Lung (tissue), 12 donors: Measurements from ENCODE around the gene CDHR1. TPM values are rescaled to one million over a fixed set of nuclear protein-coding genes. Genes with fewer than 3 reads are reported as not detected.

Source experiments
- ATAC-seq: fragments of 200-7000 bp; cut with Tn5 transposase; one replicate; pipeline ENCODE4 v1.9.1; 2020; ENCODE audit warnings: moderate number of reproducible peaks; ENCODE audit not compliant: insufficient read depth, low FRiP score
- DNase-seq, 3 donors: peaks; one replicate each; pipeline ENCODE4 v3.0.0-alpha.2; 2013 to 2017
- H3K27ac ChIP-seq, 2 donors: one replicate each; pipeline ENCODE4 v1.5.1; 2013; ENCODE audit warnings: mild to moderate bottlenecking in 2 of 2, moderate library complexity in 2 of 2, control low read depth in 1 of 2, inconsistent platforms in 1 of 2, low read depth in 1 of 2, low read length in 1 of 2
- H3K27me3 ChIP-seq, 3 donors: one replicate each; pipeline ENCODE4 v1.5.1; 2013; ENCODE audit warnings: low read length in 2 of 3; ENCODE audit not compliant: control insufficient read depth in 3 of 3, insufficient read depth in 3 of 3
- H3K36me3 ChIP-seq, 4 donors: one replicate each; pipeline ENCODE4 v1.5.1; 2013; ENCODE audit warnings: low read length in 4 of 4, mild to moderate bottlenecking in 1 of 4, moderate library complexity in 1 of 4; ENCODE audit not compliant: control insufficient read depth in 4 of 4, insufficient read depth in 4 of 4
- H3K4me1 ChIP-seq, 5 donors: one replicate each; pipeline ENCODE4 v1.5.1; 2013; ENCODE audit warnings: low read length in 5 of 5, mild to moderate bottlenecking in 2 of 5, moderate library complexity in 1 of 5; ENCODE audit not compliant: control insufficient read depth in 5 of 5, insufficient read depth in 5 of 5
- H3K4me3 ChIP-seq: one replicate; pipeline ENCODE4 v1.5.1; 2013; ENCODE audit warnings: mild to moderate bottlenecking, control low read depth, moderate library complexity
- H3K9ac ChIP-seq, 2 donors: one replicate each; pipeline ENCODE4 v1.5.1; 2013; ENCODE audit warnings: low read length in 2 of 2, control low read depth in 1 of 2; ENCODE audit not compliant: insufficient read depth in 1 of 2
- H3K9me3 ChIP-seq, 4 donors: one replicate each; pipeline ENCODE4 v1.5.1; 2013; ENCODE audit warnings: low read length in 3 of 4, mild to moderate bottlenecking in 1 of 4, moderate library complexity in 1 of 4; ENCODE audit not compliant: control insufficient read depth in 4 of 4, insufficient read depth in 3 of 4
- WGBS, 2 donors: extraction: QIAGEN DNeasy Blood & Tissue Kit; methylation state at CpG; one replicate each; pipeline ENCODE4 v1.1.7; 2013; 5-methylcytosine and 5-hydroxymethylcytosine counted together
- polyA plus RNA-seq, 2 donors: library from polyadenylated mRNA; stranded (reverse); fragments of 200-250 nt; gene quantifications; one replicate each; pipeline ENCODE4 v1.2.1, GENCODE V29; 2013
- total RNA-seq, 2 donors: library from RNA; depleted of rRNA in 1 of 2; stranded (reverse); fragments of >200 nt in 1 of 2; gene quantifications; one replicate each; pipeline ENCODE4 v1.2.1, GENCODE V29; 2014 to 2021
- TF ChIP-seq, protein P1 (sequence below): IDR thresholded peaks from 2 replicates; pipeline ENCODE4 v1.5.1; 2012; ENCODE audit warnings: mild to moderate bottlenecking; ENCODE audit errors: control extremely low read depth, extremely low read depth
- donor health status: control.
- donor health status: control.
- donor health status: Bipolar disorder and iron deficiency.
- donor health status: healthy.
- donor health status: DM: yes; HTN: yes; CAD: no.

CDHR1 gene
- total and polyA plus RNA-seq, 4 donors: 0.10 to 0.49 (median 0.32) TPM

DNA sequence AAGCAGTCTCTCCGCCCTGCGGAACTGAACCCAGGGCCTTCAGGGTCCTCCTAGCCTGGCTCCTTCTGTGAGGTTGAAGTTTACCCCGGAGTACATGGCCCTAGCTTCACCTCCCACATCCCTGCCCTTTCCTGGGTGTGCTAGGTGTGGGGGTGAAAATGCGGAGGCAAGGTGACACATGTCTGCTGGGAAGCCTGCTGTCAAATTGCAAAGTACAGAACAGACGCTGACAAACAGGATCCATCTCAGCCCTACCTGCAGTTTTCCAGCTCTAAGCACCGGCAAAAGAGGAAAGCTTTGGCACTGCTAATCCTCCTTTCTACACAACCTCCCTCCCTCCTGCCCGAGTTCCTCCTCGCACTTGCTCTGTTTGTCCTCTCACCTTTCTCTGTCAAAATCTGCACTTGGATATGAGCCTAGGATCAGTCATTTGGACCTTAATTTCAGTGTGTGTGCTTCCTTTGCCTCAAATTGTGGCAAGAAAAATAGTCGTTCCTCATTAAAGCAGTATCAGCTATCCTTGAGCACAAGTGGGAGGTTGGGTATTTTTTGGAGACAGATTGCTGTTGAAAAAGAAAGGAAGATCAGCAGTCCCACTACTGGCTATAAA is 35.2 kb upstream of the CDHR1 start:
- Histone ChIP-seq H3K4me3 (no peak overlapping the region), H3K27ac (no peak overlapping the region), H3K9ac (no peak overlapping the region), H3K27me3 (no peaks in the 10 kb centered on the region), H3K4me1 (peaks cover 0 to 2% (median 0%) of the 10 kb centered on the region in 5 donors), H3K36me3 (peaks cover 0 to 10% (median 2%) of the 10 kb centered on the region in 4 donors), H3K9me3 (peaks cover 0 to 3% (median 0%) of the 10 kb centered on the region in 4 donors)
- no peak for ATAC-seq
- DNase-seq: no peak
- 31 to 36% methylated on average over 9 of the region's 9 CpGs for WGBS, 2 donors
- TF ChIP-seq, protein P1, sequence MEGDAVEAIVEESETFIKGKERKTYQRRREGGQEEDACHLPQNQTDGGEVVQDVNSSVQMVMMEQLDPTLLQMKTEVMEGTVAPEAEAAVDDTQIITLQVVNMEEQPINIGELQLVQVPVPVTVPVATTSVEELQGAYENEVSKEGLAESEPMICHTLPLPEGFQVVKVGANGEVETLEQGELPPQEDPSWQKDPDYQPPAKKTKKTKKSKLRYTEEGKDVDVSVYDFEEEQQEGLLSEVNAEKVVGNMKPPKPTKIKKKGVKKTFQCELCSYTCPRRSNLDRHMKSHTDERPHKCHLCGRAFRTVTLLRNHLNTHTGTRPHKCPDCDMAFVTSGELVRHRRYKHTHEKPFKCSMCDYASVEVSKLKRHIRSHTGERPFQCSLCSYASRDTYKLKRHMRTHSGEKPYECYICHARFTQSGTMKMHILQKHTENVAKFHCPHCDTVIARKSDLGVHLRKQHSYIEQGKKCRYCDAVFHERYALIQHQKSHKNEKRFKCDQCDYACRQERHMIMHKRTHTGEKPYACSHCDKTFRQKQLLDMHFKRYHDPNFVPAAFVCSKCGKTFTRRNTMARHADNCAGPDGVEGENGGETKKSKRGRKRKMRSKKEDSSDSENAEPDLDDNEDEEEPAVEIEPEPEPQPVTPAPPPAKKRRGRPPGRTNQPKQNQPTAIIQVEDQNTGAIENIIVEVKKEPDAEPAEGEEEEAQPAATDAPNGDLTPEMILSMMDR: no peak

DNA sequence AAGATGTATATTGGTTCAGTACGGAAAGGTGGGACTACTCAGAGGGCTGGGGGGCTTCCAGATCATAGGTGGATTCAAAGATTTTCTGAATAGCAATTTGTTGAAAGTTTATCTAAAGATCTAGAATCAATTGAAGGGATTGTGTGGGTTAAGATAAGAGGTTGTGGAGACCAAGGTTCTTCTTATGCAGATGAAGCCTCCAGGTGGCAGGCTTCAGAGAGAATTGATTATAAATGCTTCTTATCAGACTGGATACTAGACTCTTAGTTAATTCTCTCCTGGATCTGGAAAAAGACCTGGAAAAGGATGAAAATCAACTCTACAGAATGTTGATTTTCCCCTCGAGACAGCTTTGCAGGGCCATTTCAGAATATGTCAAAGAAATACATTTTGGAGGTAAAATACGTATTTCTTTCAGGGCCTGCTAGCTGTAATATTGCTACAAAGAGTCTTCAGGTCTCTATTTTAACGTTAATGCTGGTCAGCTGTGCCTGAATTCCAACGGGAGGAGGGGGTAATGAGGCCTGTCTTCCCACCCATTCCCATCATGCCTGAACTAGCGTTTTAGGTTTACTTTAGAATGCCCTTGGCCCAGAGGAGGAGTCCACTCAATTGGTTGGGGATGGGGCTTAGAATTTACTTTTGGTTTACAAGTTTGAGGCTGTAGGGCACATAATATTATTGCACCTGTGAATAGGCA is 33.5 kb upstream of the CDHR1 start:
- no peak for ATAC-seq
- no peaks in the 10 kb centered on the region for H3K27me3 ChIP-seq
- no peak for DNase-seq
- WGBS, 2 donors: 45 to 60% methylated on average over 6 of the region's 6 CpGs
- TF ChIP-seq, protein P1: no peak
- no peak overlapping the region for H3K9ac ChIP-seq
- peaks cover 0 to 2% (median 0%) of the 10 kb centered on the region in 5 donors for H3K4me1 ChIP-seq
- no peaks in the 10 kb centered on the region for H3K36me3 ChIP-seq
- H3K9me3 ChIP-seq: peaks cover 0 to 3% (median 0%) of the 10 kb centered on the region in 4 donors
- no peak overlapping the region for H3K27ac ChIP-seq
- H3K4me3 ChIP-seq: no peak overlapping the region

DNA sequence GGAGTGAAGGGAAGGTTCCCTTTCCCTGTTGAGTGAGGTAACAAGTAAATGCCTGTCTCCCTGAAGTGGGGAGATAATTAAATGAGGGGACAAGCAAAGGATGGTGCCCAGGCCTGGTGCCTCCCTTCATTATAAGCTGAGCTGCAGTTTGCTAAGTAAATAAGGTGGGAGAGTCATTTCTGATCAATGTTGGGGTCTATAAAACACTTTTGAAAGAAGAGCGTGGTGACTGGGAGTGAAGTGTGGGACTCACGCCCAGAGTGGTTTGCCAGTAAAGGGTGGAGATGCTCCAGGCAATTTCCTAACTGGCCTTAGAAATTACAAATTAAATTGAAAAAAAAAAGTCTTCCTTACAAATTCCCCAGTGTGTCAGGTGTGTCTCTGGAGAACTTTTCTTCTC is 30.3 kb upstream of the CDHR1 start:
- H3K27me3 ChIP-seq: no peaks in the 10 kb centered on the region
- 53 to 74% methylated on average over 2 of the region's 2 CpGs for WGBS, 2 donors
- no peak overlapping the region for H3K9ac ChIP-seq
- ATAC-seq: no peak
- no peak overlapping the region for H3K27ac ChIP-seq
- no peaks in the 10 kb centered on the region for H3K4me1 ChIP-seq
- H3K4me3 ChIP-seq: no peak overlapping the region
- peaks cover 0 to 8% (median 0%) of the 10 kb centered on the region in 4 donors for H3K9me3 ChIP-seq
- TF ChIP-seq, protein P1: no peak
- DNase-seq: no peak
- no peaks in the 10 kb centered on the region for H3K36me3 ChIP-seq
